ENCODE measurements around the gene IFIT1.
"Not testable (repeated sequence)": the region's sequence is repeated elsewhere in the genome, so short reads cannot be mapped to it uniquely, and the experiment has no call there.

Gene IFIT1

DNA sequence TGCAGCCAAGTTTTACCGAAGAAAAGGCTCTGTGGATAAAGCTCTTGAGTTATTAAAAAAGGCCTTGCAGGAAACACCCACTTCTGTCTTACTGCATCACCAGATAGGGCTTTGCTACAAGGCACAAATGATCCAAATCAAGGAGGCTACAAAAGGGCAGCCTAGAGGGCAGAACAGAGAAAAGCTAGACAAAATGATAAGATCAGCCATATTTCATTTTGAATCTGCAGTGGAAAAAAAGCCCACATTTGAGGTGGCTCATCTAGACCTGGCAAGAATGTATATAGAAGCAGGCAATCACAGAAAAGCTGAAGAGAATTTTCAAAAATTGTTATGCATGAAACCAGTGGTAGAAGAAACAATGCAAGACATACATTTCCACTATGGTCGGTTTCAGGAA is 10.6 kb downstream of the IFIT1 start:
- no peak for DNase-seq

DNA sequence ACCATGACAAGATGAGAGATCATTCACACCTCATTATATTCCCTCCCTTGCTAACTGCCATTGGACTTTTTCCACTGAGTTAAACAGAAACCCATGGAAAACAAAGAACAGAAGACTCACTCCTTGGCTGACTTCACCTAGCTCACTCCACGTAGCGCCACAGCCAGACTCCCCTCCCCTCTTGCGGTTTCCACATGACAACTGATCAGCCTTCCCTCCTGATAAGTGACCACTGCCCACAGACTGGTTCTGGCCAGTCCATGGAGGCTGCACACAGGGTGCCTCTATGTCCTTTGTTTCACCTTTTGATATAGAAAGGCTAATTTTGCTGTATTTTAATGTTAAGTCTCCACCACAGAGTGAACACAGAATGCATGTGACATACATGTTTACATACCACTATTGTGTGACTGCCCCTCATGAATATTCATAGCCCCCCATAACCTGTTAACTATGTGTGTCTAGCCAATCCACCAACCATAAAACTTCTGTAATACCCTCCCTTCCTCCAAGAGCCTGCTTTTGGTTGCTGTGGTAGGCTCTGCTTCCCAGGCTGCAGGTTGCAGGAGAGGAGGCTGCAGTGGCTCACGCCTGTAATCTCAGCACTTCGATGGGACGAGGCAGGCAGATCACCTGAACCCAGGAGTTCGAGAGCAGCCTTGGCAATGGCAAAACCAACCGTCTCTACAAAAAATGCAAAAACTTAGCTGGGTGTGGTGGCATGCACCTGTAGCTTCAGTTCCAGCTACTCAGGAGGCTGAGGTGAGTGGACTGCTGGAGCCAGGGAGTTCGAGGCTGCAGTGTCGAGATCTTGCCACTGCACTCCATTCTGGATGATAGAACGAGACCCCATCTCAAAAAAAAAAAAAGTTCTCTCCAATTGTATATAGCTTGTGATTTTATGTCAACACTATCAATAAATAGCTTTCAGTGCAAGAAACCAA is 12.0 kb downstream of the IFIT1 start:
- no peak for DNase-seq

DNA sequence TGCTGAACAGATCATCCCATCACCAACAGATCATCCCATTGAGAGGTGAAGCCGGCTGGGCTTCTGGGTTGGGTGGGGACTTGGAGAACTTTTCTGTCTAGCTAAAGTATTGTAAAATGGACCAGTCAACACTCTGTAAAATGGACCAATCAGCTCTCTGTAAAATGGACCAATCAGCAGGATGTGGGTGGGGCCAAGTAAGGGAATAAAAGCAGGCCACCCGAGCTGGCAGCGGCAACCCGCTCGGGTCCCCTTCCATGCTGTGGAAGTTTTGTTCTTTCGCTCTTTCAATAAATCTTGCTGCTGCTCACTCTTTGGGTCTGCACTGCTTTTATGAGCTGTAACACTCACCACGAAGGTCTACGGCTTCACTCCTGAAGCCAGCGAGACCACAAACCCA is 13.8 kb downstream of the IFIT1 start:
- DNase-seq: not testable (repeated sequence)

DNA sequence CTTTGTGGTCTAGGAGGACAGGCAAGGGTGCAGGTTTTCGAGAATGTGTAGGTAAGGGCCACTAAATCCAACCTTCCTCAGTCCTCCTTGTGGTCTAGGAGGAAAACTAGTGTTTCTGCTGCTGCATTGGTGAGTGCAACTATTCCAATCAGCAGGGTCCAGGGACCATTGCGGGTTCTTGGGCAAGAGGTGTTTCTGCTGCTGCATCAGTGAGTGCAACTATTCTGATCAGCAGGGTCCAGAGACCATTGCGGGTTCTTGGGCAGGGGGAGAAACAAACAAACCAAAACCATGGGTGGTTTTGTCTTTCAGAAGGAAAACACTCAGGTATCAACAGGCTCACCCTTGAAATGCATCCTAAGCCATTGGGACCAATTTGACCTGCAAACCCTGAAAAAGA is 15.4 kb downstream of the IFIT1 start:
- DNase-seq: not testable (repeated sequence)

DNA sequence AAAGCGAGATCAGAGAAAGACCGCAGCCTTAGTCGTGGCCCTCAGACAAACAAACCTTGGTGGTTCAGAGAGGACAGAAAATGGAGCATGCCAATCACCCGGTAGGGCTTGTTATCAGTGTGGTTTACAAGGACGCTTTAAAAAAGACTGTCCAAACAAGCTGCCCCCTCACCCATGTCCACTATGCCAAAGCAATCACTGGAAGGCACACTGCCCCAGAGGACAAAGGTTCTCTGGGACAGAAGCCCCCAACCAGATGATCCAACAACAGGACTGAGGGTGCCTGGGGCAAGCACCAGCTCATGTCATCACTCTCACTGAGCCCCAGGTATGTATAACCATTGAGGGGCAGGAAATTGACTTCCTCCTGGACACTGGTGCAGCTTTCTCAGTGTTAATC is 16.9 kb downstream of the IFIT1 start:
- not testable (repeated sequence) for DNase-seq

DNA sequence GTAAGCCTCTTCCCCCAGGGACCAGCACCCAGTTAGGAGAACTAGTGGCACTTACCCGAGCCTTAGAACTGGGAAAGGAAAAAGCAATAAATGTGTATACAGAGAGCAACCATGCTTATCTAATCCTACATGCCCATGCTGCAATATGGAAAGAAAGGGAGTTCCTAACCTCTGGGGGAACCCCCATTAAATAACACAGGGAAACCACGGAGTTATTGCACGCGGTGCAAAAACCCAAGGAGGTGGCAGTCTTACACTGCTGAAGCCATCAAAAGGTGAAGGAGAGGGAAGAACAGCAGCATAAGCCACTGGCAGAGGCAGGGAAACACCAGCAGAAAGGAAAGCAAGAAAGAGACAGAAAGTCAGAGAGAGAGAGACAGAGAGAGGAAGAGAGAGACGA is 18.1 kb downstream of the IFIT1 start:
- DNase-seq: not testable (repeated sequence)

DNA sequence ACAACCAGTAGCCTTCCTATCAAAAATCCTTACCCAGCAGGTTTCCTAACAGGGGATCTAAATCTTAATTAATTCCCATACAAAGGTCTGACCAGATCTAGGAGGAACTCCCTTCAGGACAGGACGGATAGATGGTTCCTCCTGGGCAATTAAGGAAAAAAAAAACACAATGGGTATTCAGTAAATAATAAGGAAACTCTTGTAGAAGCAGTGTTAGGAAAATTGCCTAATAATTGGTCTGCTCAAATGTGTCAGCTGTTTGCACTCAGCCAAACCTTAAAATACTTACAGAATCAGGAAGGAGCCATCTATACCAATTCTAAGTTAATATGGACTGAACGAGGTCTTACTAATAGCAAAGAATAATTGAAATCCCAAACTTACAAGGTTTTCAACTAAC is 18.7 kb downstream of the IFIT1 start:
- DNase-seq: not testable (repeated sequence)

DNA sequence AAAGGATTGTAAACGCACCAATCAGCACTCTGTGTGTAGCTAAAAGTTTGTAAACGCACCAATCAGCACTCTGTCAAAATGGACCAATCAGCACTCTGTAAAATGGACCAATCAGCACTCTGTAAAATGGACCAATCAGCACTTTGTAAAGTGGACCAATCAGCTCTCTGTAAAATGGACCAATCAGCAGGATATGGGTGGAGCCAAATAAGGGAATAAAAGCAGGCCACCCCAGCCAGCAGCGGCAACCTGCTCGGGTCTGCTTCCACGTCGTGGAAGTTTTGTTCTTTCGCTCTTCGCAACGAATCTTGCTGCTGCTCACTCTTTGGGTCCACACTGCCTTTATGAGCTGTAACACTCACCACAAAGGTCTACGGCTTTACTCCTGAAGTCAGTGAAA is 19.9 kb downstream of the IFIT1 start:
- DNase-seq: peak; percentile 50

DNA sequence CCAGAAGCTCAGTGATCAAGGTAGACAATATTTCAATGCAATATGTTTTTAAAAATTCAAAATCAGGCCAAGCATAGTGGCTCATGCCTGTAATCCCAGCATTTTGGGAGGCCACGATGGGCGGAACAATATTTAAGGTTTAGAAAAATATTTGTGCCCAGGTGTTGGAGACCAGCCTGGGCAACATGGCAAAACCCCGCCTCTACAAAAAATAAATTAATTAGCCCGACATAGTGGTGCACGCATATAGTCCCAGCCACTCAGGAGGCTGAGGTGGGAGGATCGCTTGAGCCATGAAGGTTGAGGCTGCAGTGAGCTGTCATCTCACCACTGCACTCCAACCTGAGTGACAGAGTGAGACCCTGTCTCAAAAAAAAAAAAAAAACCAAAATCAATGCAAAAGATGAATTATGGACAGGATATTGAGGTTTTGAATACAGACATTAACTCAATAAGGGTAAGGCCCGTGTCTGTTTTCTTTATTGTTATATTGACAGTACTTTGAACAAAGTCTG is 21.0 kb downstream of the IFIT1 start:
- no peak for DNase-seq

DNA sequence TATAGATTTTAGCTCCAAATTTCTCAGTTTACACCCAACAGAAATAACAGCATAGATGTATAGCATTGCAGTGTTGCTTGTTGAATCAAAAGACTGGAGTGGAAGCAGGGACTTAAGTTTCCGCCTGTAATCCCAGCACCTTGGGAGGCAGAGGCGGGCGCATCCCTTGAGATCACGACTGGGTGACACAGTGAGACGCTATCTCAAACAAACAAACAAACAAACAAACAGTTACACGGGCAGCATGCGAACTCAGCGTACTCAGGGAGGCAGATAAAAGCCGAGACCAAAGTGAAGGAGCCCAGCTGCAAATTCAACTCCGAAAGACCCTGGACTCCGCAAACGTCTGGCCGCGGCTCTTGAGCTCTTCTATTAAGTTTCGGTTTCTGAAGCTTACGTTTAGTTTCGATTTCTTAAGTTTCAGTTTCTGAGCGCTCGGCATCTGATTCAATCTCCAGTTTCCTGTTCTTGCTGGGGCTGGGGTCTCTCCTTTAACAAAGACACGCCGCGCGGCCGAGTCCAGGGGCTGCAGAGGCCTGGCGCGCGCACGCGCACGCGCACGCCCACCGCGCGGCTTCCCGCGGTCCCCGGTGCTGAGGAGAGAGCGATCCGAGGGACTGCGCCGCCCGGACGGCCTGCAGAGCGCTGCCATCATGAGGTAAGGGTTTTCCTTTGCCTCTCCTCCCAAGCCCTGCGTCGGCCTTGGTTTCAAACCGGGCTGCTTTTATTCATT is 21.9 kb downstream of the IFIT1 start, which contains the start of gene IFIT5:
TSS of gene IFIT5 (plus strand) at position 423 of the 733 bp plus-strand sequence. CDS start at position 654, 231 bp downstream.
- peak; percentile 71 for DNase-seq

DNA sequence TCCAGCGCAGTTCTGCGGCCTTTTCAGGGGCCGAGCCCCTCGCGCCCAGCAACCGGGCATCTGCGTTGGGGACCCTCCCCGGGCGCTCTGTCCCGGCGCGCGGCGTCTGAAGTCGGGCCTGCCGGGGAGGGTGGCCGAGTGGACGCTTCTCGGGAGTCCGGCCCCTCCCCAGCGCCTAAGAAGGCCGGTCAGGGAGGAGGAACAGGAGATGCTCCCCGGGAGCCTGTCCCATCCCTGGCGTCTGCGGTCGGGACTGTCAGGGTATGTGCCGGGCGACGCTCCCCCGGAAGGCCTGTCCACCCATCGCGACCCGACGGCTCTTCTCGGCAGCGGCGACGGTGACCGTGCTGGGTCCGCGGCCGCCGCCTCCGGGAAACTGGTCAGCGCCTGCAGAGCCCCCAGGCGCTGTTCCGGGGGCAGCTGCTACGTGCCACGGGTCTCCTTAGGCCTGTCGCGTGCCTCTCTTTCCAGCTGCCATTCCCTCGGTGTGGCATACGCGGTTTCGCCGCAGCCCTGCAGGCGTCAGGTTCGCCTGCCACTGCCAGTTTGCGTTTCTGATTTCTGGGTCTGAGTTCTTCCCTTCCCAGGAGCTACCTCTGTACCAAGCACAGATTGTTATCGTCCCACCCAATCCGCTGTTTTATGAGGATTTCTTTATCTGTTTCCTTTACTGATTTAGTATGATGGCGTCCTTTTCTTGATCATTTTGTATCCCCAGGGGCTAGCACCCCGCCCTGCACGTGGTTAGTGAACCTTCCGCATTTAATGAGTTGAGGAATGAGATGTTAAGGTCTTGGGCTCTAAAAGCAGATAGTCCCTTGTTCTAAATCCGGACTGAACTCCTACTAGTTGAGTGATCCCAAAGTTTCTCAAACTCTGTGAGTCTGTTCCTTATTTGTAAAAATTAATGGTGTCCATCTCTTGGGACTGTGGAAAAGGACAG is 22.7 kb downstream of the IFIT1 start:
- peak; percentile 55 for DNase-seq

DNA sequence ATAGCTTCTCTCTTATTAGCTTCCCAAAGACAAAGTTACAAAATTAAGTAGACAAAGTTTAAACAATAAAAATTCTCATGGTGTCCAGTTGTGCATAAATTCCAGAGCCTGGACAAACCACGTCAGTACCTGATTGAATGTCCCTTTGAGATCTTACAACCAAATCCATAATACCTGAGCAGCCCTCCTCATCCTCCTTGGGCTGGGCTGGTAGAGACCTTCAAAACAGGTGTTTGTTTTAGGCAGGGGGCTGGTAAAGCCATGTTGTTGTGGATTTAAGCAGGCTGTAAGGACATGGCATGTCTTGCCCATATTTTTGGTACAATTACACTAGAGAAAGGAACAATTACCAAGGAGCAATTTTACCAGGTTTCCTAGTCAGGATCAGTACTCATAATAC is 24.0 kb downstream of the IFIT1 start:
- DNase-seq: no peak

DNA sequence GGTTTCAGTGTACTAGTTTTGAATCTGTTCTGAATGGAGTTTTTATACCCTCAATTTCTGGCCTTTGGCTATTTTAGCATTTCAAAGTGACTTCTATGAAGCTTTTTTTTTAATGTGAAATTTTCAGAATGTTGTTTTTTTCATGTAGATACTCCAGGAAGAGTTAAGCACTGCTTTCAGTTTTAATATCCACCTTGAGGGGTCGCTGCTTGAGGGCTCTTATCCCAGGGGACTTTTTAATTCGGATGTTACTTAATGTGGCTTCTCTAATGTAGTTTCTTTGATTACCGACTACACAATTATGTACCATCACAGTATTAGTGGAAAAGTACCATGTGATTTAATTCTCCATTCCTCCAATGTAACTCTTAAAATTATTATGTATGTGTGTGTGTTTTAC is 27.1 kb downstream of the IFIT1 start:
- peak; percentile 6 for DNase-seq

DNA sequence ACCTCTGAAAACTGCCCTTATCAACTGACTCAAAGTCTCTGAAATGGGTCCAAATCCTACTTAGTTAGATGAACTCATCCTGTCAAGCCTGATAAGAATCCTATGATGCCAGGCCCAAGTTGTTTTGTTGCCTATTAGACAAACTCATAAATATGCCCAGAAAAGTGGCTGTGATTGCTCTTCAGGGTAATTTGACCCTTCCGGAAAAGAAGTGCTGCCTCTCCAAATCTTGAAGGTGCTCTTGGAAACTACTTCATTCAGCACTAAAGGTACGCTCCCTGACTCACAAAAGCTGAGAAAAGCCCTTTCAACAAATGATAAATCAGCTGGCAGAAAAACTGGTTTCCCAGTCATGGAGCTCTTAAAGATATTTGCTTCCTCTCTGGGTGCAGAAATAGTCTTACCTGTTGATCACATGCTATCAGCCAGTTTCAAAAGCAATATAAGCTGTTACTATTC is 28.6 kb downstream of the IFIT1 start:
- no peak for DNase-seq

DNA sequence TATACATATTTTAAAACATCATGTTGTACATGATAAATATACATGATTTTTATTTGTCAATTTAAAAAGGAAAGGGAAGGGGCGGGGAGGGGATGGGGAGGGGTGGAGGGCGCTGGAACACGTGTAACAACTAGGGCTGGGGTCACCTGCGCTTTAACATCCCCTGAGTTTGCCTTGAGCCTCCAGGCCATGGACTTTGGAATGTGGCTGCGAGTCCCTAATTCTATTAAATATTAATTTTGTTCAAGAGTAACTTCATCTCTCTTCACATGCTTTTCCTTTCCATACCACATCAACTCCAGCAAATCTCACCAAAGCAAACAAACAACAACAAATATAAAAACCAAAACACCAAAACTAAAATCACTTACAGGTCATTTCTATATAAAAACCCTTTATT is 32.6 kb downstream of the IFIT1 start:
- no peak for DNase-seq

DNA sequence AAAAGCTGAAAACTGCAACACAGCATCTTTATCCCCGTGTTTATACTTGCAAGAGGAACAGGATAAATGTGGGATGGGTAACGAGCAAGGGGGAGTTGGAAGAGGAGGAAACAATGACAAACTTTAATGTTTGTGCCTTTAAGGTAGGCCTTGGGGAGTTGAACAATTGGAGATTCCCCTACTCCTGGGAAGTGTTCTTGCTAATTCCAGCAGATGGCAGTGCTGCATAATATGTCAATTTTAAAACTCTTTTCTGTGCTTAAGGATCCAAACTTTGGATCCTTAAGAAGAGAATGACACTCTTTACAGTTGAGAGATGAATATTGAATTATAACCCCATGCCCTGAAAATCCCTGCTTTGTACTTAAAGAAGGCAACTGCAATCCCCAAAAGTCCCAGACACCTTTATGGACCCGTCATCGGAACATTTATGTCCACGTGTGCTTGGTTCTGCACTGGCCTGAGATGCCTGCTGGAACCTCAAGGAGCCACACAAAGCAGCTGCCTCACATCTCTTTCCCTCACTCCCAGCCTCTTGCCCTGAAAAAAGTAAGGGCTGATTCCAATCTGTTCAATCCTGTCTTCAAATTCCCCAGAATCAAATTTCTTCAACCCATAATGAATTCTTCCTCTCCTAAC is 33.9 kb downstream of the IFIT1 start:
- DNase-seq: peak; percentile 9

DNA sequence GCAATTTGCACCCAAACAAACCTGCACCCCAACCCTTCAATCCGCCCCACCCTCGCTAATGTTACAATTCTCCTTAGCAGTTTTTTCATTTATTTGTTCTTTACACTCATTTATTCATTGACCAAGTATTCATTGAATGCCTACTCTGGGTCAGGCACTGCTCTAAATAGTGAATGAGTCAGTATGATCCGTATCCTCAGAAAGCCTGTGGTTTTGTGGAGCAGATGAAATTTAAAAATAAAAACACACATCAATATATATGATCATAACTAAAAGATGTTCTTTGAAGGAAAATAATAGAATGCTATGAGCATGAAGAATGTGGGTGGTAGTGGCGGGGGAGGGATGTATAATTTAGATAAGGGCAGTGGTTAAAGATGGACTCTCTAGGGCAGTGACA is 35.2 kb downstream of the IFIT1 start:
- no peak for DNase-seq

DNA sequence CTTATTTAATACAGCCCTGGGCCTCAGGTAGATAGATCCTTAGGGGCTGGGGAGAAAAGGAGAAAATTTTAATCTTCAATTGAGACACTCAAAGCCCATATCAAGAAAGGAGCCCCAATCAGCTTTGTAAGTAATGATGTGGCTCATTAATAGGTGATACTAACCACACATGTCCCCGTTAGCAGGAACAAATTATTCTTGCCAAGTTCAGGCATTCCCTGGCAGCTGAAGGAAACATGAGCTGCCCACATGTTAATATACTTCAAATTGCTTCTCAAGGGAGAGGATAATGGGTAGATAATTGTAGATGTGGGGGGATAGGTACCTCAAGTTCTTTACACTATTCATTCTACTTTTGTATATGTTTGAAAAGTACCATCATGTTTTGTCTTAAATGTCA is 36.5 kb downstream of the IFIT1 start:
- no peak for DNase-seq

DNA sequence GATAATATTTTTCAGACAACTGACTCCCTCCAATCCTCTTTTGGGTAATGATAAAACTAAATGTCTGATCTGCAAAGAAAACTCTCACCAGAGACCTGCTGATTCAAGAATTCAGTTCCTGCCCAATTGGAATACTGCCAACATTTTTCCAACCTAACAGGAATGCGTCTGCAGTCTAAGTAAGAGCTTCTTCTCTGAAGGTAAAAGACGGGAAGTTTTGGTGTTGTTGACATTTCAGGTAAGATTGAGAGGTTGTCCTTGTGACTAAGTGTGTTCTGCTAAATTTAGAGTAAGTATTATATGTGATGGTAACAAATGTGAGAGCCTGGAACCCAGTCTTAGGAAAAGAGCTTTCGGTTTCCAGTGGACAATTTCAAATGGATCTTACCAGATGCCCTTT is 39.6 kb downstream of the IFIT1 start:
- DNase-seq: no peak

DNA sequence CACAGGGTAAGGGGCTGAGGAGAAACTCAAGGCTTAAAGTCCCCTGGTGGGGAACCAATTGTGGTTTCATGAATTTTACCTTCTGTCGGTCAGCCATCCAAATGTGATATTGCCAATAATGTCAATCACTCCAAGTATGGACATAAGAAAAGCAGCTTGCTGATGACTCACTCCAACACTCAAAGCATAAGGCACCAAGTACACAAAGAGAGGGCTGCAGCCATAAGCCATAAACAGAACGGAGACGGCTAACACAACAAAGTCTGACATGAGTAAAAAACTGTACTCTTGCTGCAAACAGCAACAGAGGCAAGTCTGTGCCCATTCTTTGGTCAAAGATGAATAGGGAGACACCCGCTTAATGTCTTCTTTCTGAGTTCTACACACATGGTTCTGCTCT is 46.1 kb downstream of the IFIT1 start:
- DNase-seq: no peak

DNA sequence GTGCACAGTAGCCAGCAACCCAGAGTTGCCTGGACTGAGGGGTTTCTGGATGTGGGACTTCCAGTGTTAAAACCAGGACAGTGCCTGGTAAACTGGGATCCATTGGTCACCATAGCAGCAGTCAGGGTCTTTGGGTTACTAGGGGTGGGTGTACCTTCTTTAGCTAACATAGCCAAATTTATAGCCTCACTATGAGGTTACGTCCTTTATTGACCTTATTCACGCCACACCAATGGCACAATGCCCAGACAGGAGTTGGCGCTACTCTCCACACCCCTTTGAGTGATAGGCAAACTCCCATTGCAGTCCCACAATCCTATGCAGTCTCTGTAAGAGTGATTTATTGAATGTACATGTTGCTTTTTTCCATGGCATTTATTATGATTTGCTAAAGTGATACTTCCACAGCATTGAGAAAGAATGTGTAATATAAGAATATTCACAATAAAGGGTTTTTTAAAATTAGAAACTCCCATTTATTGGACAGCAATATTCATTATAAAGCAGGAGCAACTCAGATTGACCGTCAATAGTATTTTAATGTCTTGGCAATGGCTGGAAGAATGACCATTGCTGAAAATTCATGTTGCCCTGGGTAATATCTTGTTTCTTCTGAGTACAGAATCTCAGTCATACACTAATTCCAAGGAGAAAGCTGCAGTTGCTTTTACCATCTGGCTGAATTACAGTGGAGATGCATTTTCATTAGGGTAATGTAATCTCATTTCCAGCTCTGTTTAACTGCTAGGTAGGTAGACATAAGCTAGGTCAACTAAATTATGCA is 48.0 kb downstream of the IFIT1 start:
- DNase-seq: no peak
